Left lobe of liver (tissue), 2 donors: ENCODE data around the gene LMAN1L. TPM values are rescaled to one million over a fixed set of nuclear protein-coding genes. Genes with fewer than 3 reads are reported as not detected.

Experiments
- ATAC-seq: fragments of 200-7000 bp; cut with Tn5 transposase; one replicate; pipeline ENCODE4 v1.9.1; 2020; ENCODE audit warnings: mild to moderate bottlenecking, moderate library complexity
- DNase-seq: peaks from one replicate; pipeline ENCODE4 v3.0.0-alpha.2; 2020; ENCODE audit warnings: low spot score
- total RNA-seq: library from RNA; stranded (reverse); gene quantifications from one replicate; pipeline ENCODE4 v1.2.1, GENCODE V29; 2021
- donor health status: DM: no; HTN: no; CAD: no; lungs with moderate emphysema.
- donor health status: DM: no; HTN: yes; CAD: no.

The LMAN1L gene
- total RNA-seq, 1 donor from 2014 or later, result not detected

- DNase-seq, result no peak
- no peak for ATAC-seq
These were observed 2.7 kb upstream of the LMAN1L start for GRCh38 chr15:74809956-74810355.

GRCh38 chr15:74815121-74815934, 2.7 kb downstream of the LMAN1L start:
- ATAC-seq, result peak; percentile 80
- DNase-seq, result peak; percentile 83

GRCh38 chr15:74815961-74816360, 3.3 kb downstream of the LMAN1L start:
- ATAC-seq, result no peak
- DNase-seq, result no peak

GRCh38 chr15:74816624-74817369, 4.2 kb downstream of the LMAN1L start:
- ATAC-seq, result no peak

GRCh38 chr15:74817370-74817737, 4.7 kb downstream of the LMAN1L start:
- DNase-seq, result no peak
- peak; percentile 79 for ATAC-seq

More at GRCh38 chr15:74816624-74817369, 4.2 kb downstream of the LMAN1L start:
- no peak for DNase-seq

GRCh38 chr15:74820056-74820455, 7.4 kb downstream of the LMAN1L start:
- DNase-seq (no peak), ATAC-seq (no peak)

- DNase-seq (no peak), ATAC-seq (no peak)
These were observed 8.6 kb downstream of the LMAN1L start for GRCh38 chr15:74821091-74821789.

GRCh38 chr15:74821790-74822158, 9.1 kb downstream of the LMAN1L start:
- no peak for ATAC-seq
- DNase-seq, result no peak

GRCh38 chr15:74822233-74822632, 9.6 kb downstream of the LMAN1L start:
- no peak for ATAC-seq
- no peak for DNase-seq

GRCh38 chr15:74823324-74823723, 10.7 kb downstream of the LMAN1L start:
- DNase-seq (no peak), ATAC-seq (no peak)

GRCh38 chr15:74824976-74825375, 12.3 kb downstream of the LMAN1L start:
- ATAC-seq, result no peak
- DNase-seq, result no peak

- DNase-seq (no peak), ATAC-seq (no peak)
These were observed 13.2 kb downstream of the LMAN1L start for GRCh38 chr15:74825866-74826265.

- DNase-seq (no peak), ATAC-seq (peak; percentile 86)
These were observed 13.8 kb downstream of the LMAN1L start, which contains the start of gene CPLX3 for GRCh38 chr15:74826364-74826819. Gene CPLX3, plus strand, starts transcription at chr15:74826627. Its CDS starts 77 bp downstream, at chr15:74826704.

- ATAC-seq, result no peak
- no peak for DNase-seq
These were observed 14.3 kb downstream of the LMAN1L start for GRCh38 chr15:74826921-74827320.

- DNase-seq (no peak), ATAC-seq (no peak)
These were observed 15.0 kb downstream of the LMAN1L start for GRCh38 chr15:74827614-74828013.

- no peak for DNase-seq
- no peak for ATAC-seq
These were observed 16.2 kb downstream of the LMAN1L start for GRCh38 chr15:74828835-74829234.

GRCh38 chr15:74829486-74829885, 16.9 kb downstream of the LMAN1L start:
- no peak for DNase-seq
- ATAC-seq, result no peak

GRCh38 chr15:74829991-74830390, 17.4 kb downstream of the LMAN1L start:
- no peak for DNase-seq
- ATAC-seq, result no peak

GRCh38 chr15:74830868-74831267, 18.2 kb downstream of the LMAN1L start:
- ATAC-seq (peak; percentile 25), DNase-seq (no peak)

- DNase-seq, result no peak
- peak; percentile 46 for ATAC-seq
These were observed 19.3 kb downstream of the LMAN1L start for GRCh38 chr15:74831813-74832495.

- DNase-seq (no peak), ATAC-seq (no peak)
These were observed 20.2 kb downstream of the LMAN1L start for GRCh38 chr15:74832826-74833225.
